Activated T-helper 2 cell treated with anti-CD3 and anti-CD28 coated beads, Interferon-gamma antibody, Interleukin-2, Interleukin-4, amounts not matched to agents 10 μg/mL and 5 μg/mL and 100 μg/mL, durations not matched to agents 14 hours and 24 hours and 36 hours (primary cell): ENCODE measurements around the gene FGF7. TPM values are rescaled to one million over a fixed set of nuclear protein-coding genes. Genes with fewer than 3 reads are reported as not detected.
"Not testable (repeated sequence)": the region's sequence is repeated elsewhere in the genome, so short reads cannot be mapped to it uniquely, and the experiment has no call there.

Source experiments
- DNase-seq: peaks from one replicate; pipeline ENCODE4 v3.0.0; 2021; ENCODE audit warnings: low spot score
- H3K27ac Mint-ChIP-seq: one replicate; pipeline ENCODE4 v1.8.0; 2021; ENCODE audit warnings: mixed read lengths
- H3K27me3 Mint-ChIP-seq: one replicate; pipeline ENCODE4 v1.8.0; 2021; ENCODE audit warnings: low read depth, mixed read lengths
- H3K36me3 Mint-ChIP-seq: one replicate; pipeline ENCODE4 v1.8.0; 2021; ENCODE audit warnings: low read depth, mixed read lengths
- H3K4me1 Mint-ChIP-seq: one replicate; pipeline ENCODE4 v1.8.0; 2021; ENCODE audit warnings: low read depth, mixed read lengths
- H3K4me3 Mint-ChIP-seq: one replicate; pipeline ENCODE4 v1.8.0; 2021; ENCODE audit warnings: low read depth, mild to moderate bottlenecking, moderate library complexity, mixed read lengths
- H3K9me3 Mint-ChIP-seq: one replicate; pipeline ENCODE4 v1.8.0; 2021; ENCODE audit warnings: mixed read lengths
- intact Hi-C: fragments of 100-400 bp; cut with micrococcal nuclease; formaldehyde crosslinking; loops from one replicate; pipeline ENCODE4 v1.15.1; 2023
- total RNA-seq: library from RNA; stranded (reverse); gene quantifications from 2 replicates; pipeline ENCODE4 v1.2.3, GENCODE V29; 2022

The FGF7 gene
- total RNA-seq, 1 donor from 2014 or later, result not detected

DNA sequence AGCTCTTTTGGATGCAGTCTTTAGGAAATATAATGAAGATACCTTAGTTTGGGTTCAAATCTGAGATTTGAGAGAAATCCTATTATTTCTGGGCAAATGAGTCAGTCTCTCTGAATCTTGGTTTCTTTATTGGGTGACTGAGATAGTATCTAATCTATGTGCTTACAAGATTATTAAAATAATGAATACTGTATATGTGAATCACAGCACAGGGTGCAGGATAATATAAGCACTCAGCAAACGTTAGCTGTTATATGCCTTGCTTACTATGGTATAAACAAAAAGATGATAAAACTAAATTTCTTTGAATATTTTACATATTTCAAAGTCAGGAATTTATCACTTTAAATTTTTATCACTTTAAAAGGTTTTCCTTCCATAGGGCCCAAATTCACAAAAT lies 29.6 kb downstream of the FGF7 start:
- Mint-ChIP-seq H3K4me3 (no peak overlapping the region), H3K4me1 (no peaks in the 10 kb centered on the region), H3K27me3 (peaks cover 24% of the 10 kb centered on the region), H3K36me3 (no peaks in the 10 kb centered on the region), H3K27ac (no peak overlapping the region), H3K9me3 (no peaks in the 10 kb centered on the region)
- DNase-seq, result no peak
- intact Hi-C loops, result no loop called here

DNA sequence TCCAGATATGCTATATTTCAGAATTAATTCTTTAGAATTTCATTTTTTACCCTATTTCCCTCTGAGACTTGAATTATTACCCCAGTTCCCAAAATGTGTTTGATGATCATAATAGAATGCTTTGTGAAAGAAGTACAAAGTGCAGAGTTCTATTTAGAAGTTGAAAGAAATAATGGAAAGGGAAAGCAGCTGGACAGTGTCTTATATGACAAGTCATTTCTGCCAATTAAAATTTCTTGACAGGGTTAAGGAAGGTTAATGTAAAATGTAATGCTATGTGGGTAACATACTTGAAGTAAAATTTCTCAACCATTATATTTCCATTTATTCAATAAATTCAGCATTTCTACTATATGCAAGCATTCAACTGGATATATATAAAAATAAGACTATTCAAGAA lies 33.1 kb downstream of the FGF7 start:
- Mint-ChIP-seq H3K4me3 (no peak overlapping the region), H3K27me3 (peaks cover 33% of the 10 kb centered on the region), H3K9me3 (no peaks in the 10 kb centered on the region), H3K36me3 (no peaks in the 10 kb centered on the region), H3K27ac (no peak overlapping the region), H3K4me1 (no peaks in the 10 kb centered on the region)
- intact Hi-C loops, result no loop called here
- no peak for DNase-seq

DNA sequence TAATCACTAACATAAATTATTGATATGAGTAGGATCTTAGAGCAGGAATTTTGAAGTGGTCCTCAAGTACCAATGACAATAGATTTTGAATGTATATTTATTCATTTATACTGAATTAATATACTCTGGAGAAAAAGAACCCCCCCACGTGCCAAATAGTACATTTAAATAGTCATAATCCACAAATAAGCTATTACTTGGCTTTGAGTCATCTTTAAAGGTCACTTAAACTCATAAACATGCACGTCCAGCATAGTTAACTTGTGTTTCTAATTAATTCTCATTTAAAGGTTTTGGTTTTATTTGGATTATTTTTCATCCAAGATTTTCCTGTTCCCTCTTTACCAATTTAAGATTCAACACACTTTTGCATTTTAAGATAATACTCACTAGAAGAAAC lies 35.1 kb downstream of the FGF7 start:
- intact Hi-C loops, result no loop called here
- Mint-ChIP-seq H3K27ac (no peak overlapping the region), H3K27me3 (peaks cover 36% of the 10 kb centered on the region), H3K4me1 (no peaks in the 10 kb centered on the region), H3K36me3 (no peaks in the 10 kb centered on the region), H3K4me3 (no peak overlapping the region), H3K9me3 (no peaks in the 10 kb centered on the region)
- DNase-seq, result no peak

DNA sequence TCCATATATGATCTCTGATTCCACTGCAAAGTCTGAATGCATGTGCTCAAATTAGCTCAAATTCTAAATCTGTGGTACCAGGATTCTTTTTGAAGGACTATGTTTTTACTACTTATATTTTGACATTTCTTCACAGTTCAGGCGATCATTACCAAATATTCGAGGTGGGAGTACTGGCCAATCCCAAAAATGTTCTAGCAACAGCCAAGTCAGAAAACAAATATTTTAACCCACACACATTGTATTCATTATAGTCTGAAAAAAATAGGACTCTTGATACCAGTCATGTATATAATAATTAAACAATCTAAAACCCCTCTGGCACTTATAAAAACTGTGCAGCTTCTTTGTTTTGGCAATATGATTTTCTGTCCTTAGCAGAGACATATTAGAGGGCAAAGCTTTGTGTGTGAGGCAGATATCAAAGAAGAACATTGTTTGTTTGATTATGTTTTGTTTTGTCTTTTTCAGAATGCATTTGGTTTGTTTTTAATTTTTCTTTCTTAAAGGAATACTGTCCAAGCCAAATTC lies 37.4 kb downstream of the FGF7 start:
- intact Hi-C loops, result loop anchor here (10.0 kb wide), 1 partner anchor 684 kb away; no protein-coding TSS in a partner anchor
- Mint-ChIP-seq H3K4me3 (no peak overlapping the region), H3K4me1 (no peaks in the 10 kb centered on the region), H3K9me3 (no peaks in the 10 kb centered on the region), H3K27ac (no peak overlapping the region), H3K36me3 (no peaks in the 10 kb centered on the region), H3K27me3 (peaks cover 29% of the 10 kb centered on the region)
- DNase-seq, result no peak

DNA sequence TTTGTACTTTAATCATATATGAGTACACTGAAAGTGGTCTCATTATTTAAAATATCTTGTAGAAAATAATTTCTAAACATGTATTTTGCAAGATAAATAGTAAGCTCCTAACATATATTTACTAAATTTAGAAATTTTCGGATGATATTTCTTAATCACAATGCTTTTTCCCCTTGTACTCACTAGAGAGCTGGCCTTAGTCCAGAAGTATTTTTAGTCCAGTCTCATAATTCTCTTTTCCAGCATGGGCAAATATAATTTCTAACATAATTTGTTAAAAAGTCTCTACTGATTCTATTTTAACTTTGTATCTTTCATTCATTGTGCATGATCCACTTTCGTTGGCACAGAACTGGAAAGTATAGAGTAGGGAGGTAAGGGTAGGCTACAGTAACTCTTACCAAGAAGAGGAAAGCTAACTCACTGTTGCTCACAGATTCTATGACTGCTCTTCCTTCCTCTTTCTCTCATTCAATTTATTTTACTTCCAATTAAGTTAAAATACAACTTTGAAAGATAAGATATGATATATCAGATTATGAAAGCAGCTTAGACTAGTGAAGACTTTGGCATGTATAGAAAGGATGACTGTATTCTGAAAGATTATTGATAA lies 39.3 kb downstream of the FGF7 start:
- no peak overlapping the region for H3K4me3 Mint-ChIP-seq
- peaks cover 4% of the 10 kb centered on the region for H3K4me1 Mint-ChIP-seq
- no peak overlapping the region for H3K27ac Mint-ChIP-seq
- H3K36me3 Mint-ChIP-seq, result no peaks in the 10 kb centered on the region
- no peak for DNase-seq
- no peaks in the 10 kb centered on the region for H3K9me3 Mint-ChIP-seq
- intact Hi-C loops, result loop anchor here (10.0 kb wide), 1 partner anchor 682 kb away; no protein-coding TSS in a partner anchor
- peaks cover 20% of the 10 kb centered on the region for H3K27me3 Mint-ChIP-seq

DNA sequence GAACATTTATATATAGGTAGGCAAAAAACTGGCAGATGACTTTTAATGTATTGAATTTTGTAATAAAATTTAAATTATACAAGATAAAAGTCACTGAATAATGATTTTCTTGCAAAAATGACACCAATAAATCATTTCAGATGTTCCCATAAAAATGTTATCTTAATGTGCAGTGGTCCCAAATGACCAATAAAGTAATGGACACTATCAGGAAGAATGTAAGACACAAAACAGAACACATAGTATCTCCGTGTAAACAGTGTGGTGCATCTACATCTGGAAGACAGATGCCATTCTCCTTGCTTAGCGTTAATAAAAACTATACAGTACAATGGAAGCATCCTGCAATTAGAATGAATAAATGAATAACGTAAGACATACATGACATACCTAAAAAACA lies 41.5 kb downstream of the FGF7 start:
- Mint-ChIP-seq H3K4me3 (no peak overlapping the region), H3K9me3 (no peaks in the 10 kb centered on the region), H3K4me1 (peaks cover 4% of the 10 kb centered on the region), H3K27me3 (peaks cover 13% of the 10 kb centered on the region), H3K36me3 (no peaks in the 10 kb centered on the region), H3K27ac (no peak overlapping the region)
- DNase-seq, result no peak
- intact Hi-C loops, result loop anchor here (10.0 kb wide), 1 partner anchor 680 kb away; no protein-coding TSS in a partner anchor

DNA sequence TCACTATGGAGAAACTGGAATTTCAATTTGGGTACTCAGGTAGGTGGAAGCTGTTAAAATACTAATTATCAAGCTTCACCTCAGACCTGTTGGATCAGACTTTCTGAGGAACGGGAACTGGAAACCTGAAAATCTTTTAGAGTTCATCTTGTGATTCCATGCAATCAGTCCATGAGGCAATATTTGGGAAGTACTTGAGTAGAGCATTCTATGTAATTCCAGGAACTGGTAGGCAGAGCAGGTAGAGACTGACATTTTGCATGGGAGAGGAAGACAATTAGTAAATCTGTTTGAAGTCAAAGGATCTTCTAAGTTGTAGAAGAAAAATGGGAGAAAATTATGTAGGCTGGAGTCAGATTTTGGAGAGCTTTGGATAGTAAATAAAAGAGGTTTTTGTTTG lies 43.1 kb downstream of the FGF7 start:
- no peaks in the 10 kb centered on the region for H3K9me3 Mint-ChIP-seq
- peaks cover 3% of the 10 kb centered on the region for H3K27me3 Mint-ChIP-seq
- H3K36me3 Mint-ChIP-seq, result no peaks in the 10 kb centered on the region
- DNase-seq, result no peak
- no peak overlapping the region for H3K4me3 Mint-ChIP-seq
- H3K4me1 Mint-ChIP-seq, result peaks cover 4% of the 10 kb centered on the region
- no peak overlapping the region for H3K27ac Mint-ChIP-seq
- intact Hi-C loops, result loop anchor here (10.0 kb wide), 1 partner anchor 679 kb away; no protein-coding TSS in a partner anchor

DNA sequence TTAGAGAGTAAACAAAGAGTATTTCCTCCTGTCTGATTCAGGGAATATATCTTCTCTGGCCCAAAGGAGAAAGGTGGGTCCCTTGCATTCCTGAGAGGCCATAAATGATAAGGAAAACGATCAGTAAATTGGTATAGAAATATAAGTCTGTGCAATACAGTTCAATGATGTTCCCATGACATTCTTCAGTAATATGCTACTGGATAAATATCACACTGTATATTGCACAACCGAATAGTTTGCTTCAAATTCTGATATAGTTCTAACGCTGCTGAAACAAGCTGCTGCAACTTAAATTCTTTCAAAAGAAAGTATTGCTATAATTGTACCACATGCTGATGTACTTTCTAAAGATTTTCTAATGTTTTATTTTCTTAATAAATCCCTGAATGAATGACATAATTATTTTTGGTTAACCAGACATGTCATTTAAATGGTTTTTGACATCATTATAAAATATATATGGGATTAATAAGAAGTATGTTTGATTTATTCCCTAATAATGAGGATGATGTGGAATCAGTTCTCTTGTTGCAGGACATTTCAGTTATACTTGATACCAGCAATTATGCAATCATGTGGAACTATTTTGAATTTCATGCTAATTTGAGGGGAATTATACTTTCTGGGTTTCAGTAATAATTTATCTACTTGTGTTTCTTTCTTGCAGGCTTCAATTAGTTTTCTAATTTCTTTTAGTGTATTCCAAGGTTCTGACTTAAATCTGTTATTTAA lies 44.9 kb downstream of the FGF7 start:
- intact Hi-C loops, result loop anchor here (10.0 kb wide), 1 partner anchor 677 kb away; no protein-coding TSS in a partner anchor
- Mint-ChIP-seq H3K9me3 (no peaks in the 10 kb centered on the region), H3K27ac (no peak overlapping the region), H3K4me1 (peaks cover 10% of the 10 kb centered on the region), H3K4me3 (no peak overlapping the region), H3K27me3 (no peaks in the 10 kb centered on the region), H3K36me3 (no peaks in the 10 kb centered on the region)
- DNase-seq, result no peak

DNA sequence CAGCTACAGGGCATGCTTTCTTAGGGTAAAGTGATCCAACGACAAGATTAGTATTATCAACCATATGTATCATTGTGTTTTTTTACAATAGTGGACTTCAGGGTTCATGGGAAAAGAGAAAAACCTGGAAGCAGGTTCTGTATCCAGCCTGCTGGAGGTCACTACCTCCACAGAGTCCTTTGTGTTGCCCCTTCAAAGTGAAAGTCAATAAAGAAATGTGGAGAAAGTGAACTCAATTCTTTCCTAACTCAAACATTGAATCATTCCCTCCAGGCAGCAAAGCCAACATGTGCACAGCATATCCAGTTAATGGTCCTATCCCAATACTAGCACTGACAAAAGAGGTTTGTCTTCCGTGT lies 45.4 kb downstream of the FGF7 start:
- H3K36me3 Mint-ChIP-seq, result no peaks in the 10 kb centered on the region
- H3K27me3 Mint-ChIP-seq, result no peaks in the 10 kb centered on the region
- no peak for DNase-seq
- no peak overlapping the region for H3K27ac Mint-ChIP-seq
- intact Hi-C loops, result loop anchor here (10.0 kb wide), 1 partner anchor 676 kb away; no protein-coding TSS in a partner anchor
- no peak overlapping the region for H3K4me3 Mint-ChIP-seq
- H3K9me3 Mint-ChIP-seq, result no peaks in the 10 kb centered on the region
- peaks cover 10% of the 10 kb centered on the region for H3K4me1 Mint-ChIP-seq

DNA sequence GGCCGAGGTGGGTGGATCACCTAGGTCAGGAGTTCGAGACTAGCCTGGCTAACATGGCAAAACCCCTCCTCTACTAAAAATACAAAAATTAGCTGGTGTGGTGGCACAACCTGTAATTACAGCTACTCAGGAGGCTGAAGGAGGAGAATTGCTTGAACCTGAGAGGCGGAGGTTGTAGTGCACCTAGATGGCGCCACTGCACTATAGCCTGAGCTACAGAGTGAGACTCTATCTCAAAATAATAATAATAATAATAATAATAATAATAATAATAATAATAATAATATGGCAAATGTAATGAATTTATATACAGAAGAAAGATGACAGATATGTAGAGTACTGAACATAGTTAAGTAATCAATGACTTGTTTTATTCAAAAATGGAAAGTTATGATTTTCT lies 48.2 kb downstream of the FGF7 start:
- H3K27ac Mint-ChIP-seq, H3K36me3 Mint-ChIP-seq, H3K4me1 Mint-ChIP-seq, H3K9me3 Mint-ChIP-seq, DNase-seq, H3K4me3 Mint-ChIP-seq, intact Hi-C loops, H3K27me3 Mint-ChIP-seq: not testable (repeated sequence)

DNA sequence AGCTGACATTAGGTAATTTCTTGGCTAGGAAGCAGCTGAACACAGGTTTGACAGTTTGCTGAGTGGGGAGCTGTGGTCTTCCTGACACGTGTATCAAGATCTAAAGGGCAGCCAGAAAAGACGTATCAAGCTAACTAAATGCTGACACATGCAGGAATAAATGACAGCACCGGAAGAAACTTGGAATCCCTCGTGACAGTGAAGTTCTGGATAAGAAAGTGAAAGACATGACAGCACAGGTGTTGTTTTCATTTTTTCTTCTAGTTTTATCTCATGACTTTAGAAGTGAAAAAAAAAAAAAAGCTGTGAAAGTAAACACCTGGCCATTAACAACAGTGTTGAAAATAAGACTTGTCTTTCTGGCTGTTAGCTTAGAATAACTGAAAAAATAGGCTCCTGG lies 48.7 kb downstream of the FGF7 start:
- no peak overlapping the region for H3K27ac Mint-ChIP-seq
- no peaks in the 10 kb centered on the region for H3K9me3 Mint-ChIP-seq
- peaks cover 9% of the 10 kb centered on the region for H3K4me1 Mint-ChIP-seq
- H3K27me3 Mint-ChIP-seq, result no peaks in the 10 kb centered on the region
- no peaks in the 10 kb centered on the region for H3K36me3 Mint-ChIP-seq
- intact Hi-C loops, result no loop called here
- H3K4me3 Mint-ChIP-seq, result no peak overlapping the region
- DNase-seq, result peak; percentile 14

DNA sequence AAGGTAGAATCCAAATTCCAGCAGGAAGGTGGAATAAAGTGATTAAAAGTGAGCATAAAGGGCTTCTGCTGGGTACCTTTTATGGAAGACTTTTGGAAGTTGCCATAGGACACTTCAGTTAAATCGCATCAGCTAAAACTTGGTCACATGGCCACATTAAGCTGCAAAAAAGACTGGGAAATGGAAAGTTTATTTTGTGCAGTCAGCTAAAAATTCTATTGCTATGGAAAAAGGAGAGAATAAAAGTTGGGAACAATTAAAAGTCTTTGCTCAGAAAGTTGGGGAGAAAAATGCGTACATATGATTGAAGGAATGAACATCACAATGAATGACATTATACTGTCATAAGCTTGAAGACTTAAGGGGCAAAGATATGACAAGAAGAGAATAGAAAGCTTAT lies 49.3 kb downstream of the FGF7 start:
- no peak for DNase-seq
- intact Hi-C loops, result no loop called here
- no peak overlapping the region for H3K27ac Mint-ChIP-seq
- H3K36me3 Mint-ChIP-seq, result no peaks in the 10 kb centered on the region
- H3K4me1 Mint-ChIP-seq, result peaks cover 6% of the 10 kb centered on the region
- H3K4me3 Mint-ChIP-seq, result no peak overlapping the region
- H3K27me3 Mint-ChIP-seq, result no peaks in the 10 kb centered on the region
- H3K9me3 Mint-ChIP-seq, result no peaks in the 10 kb centered on the region

DNA sequence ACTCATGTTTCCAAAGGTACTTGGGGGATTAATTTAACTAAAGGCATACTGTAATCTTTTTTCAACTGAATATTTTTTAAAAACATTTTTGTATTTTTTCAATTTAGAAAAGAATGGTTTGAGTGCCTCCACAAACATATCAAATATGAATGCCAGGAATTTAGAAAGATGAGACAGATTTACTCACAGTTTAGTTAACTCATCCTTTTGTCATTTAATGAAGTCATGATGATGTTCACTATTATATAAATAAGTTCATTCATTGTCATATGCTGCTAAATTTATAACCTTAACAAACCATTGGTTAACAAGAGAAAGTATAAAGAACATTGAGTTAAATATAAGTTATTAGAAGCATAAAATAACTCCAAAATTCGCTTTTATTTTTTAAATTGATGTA lies 50.0 kb downstream of the FGF7 start:
- no peak overlapping the region for H3K4me3 Mint-ChIP-seq
- H3K27me3 Mint-ChIP-seq, result no peaks in the 10 kb centered on the region
- H3K9me3 Mint-ChIP-seq, result no peaks in the 10 kb centered on the region
- no peak overlapping the region for H3K27ac Mint-ChIP-seq
- DNase-seq, result no peak
- peaks cover 6% of the 10 kb centered on the region for H3K4me1 Mint-ChIP-seq
- H3K36me3 Mint-ChIP-seq, result no peaks in the 10 kb centered on the region
- intact Hi-C loops, result no loop called here
